ENCODE data around the gene APOBR.

GRCh38 chr16:28478506-28479180, 15.8 kb upstream of the APOBR start:
- no peak for TF ChIP-seq CTCF (IDR thresholded peaks at IDR 0.05)
- no peak for TF ChIP-seq POLR2A (IDR thresholded peaks at IDR 0.05)
